Measurements from ENCODE around the gene CPNE9. TPM values are rescaled to one million over a fixed set of nuclear protein-coding genes. Genes with fewer than 3 reads are reported as not detected.

The CPNE9 gene
- total RNA-seq, 1 donor from 2014 or later: 1.3 TPM

- DNase-seq (ENCODE audit: low read depth, low spot score): no peak
- Mint-ChIP-seq H3K27me3 (ENCODE audit: low read depth) (no peaks in the 10 kb centered on the region), H3K4me3 (no peak overlapping the region), H3K27ac (ENCODE audit: unreplicated experiment) (peak overlapping the region; percentile 40), H3K9me3 (no peaks in the 10 kb centered on the region), H3K36me3 (ENCODE audit: low read depth) (no peaks in the 10 kb centered on the region), H3K4me1 (no peaks in the 10 kb centered on the region)
- no peak for TF ChIP-seq CTCF (conservative IDR thresholded peaks at IDR 0.05)
Measured at GRCh38 chr3:9675736-9676290, 27.8 kb upstream of the CPNE9 start.

GRCh38 chr3:9676785-9677184 is 26.8 kb upstream of the CPNE9 start:
- H3K27ac Mint-ChIP-seq (ENCODE audit: unreplicated experiment): peak overlapping the region; percentile 70
- H3K27me3 Mint-ChIP-seq (ENCODE audit: low read depth): no peaks in the 10 kb centered on the region
- H3K4me3 Mint-ChIP-seq: no peak overlapping the region
- no peaks in the 10 kb centered on the region for H3K9me3 Mint-ChIP-seq
- no peaks in the 10 kb centered on the region for H3K36me3 Mint-ChIP-seq (ENCODE audit: low read depth)
- DNase-seq (ENCODE audit: low read depth, low spot score): no peak
- TF ChIP-seq CTCF (conservative IDR thresholded peaks at IDR 0.05): no peak
- no peaks in the 10 kb centered on the region for H3K4me1 Mint-ChIP-seq

- Mint-ChIP-seq H3K36me3 (ENCODE audit: low read depth) (no peaks in the 10 kb centered on the region), H3K27me3 (ENCODE audit: low read depth) (no peaks in the 10 kb centered on the region), H3K4me3 (no peak overlapping the region), H3K9me3 (no peaks in the 10 kb centered on the region), H3K4me1 (no peaks in the 10 kb centered on the region), H3K27ac (ENCODE audit: unreplicated experiment) (no peak overlapping the region)
- TF ChIP-seq CTCF (conservative IDR thresholded peaks at IDR 0.05): no peak
- no peak for DNase-seq (ENCODE audit: low read depth, low spot score)
Measured at GRCh38 chr3:9678493-9678892, 25.1 kb upstream of the CPNE9 start.

- H3K27me3 Mint-ChIP-seq (ENCODE audit: low read depth): no peaks in the 10 kb centered on the region
- peak overlapping the region; percentile 64 for H3K27ac Mint-ChIP-seq (ENCODE audit: unreplicated experiment)
- no peak for DNase-seq (ENCODE audit: low read depth, low spot score)
- H3K4me3 Mint-ChIP-seq: no peak overlapping the region
- H3K9me3 Mint-ChIP-seq: no peaks in the 10 kb centered on the region
- H3K36me3 Mint-ChIP-seq (ENCODE audit: low read depth): no peaks in the 10 kb centered on the region
- H3K4me1 Mint-ChIP-seq: no peaks in the 10 kb centered on the region
- TF ChIP-seq CTCF (conservative IDR thresholded peaks at IDR 0.05): no peak
Measured at GRCh38 chr3:9679476-9680080, 24.1 kb upstream of the CPNE9 start.

- Mint-ChIP-seq H3K4me1 (no peaks in the 10 kb centered on the region), H3K9me3 (no peaks in the 10 kb centered on the region), H3K27me3 (ENCODE audit: low read depth) (no peaks in the 10 kb centered on the region), H3K4me3 (no peak overlapping the region), H3K36me3 (ENCODE audit: low read depth) (no peaks in the 10 kb centered on the region), H3K27ac (ENCODE audit: unreplicated experiment) (no peak overlapping the region)
- no peak for TF ChIP-seq CTCF (conservative IDR thresholded peaks at IDR 0.05)
- no peak for DNase-seq (ENCODE audit: low read depth, low spot score)
Measured at GRCh38 chr3:9681011-9681722, 22.5 kb upstream of the CPNE9 start.

All from neural crest cell (in vitro differentiated cells).